Measurements from ENCODE around the gene NKPD1. TPM values are rescaled to one million over a fixed set of nuclear protein-coding genes. Genes with fewer than 3 reads are reported as not detected.

Gene NKPD1
- total and polyA plus RNA-seq, 2 donors (not counting 1 experiment from before 2014, with no cell fraction given), result 0.27 to 0.36 TPM

DNA sequence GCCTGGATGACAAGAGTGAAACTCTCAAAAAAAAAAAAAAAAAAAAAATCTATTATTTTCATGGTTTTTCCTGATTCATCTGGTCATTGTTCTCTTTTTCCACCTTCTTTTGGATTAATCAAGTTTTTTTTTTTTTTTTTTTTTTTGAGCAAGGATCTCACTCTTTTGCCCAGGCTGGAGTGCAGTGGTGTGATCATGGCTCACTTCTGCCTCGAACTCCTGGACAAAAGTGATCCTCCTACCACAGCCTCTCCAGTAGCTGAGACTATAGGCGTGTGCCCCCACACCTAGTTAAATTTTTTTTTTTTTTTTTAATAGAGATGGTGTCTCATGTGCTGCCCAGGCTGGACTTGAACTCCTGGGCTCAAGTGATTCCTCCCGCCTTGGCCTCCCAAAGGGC, 45.5 kb upstream of the NKPD1 start:
- peaks cover 6% of the 10 kb centered on the region for H3K27me3 Mint-ChIP-seq
- Histone ChIP-seq H3K4me3 (ENCODE audit: control extremely low read depth in 1 of 5, extremely low read depth in 1 of 5, insufficient read depth in 1 of 5, low read depth in 2 of 5, low read length in 4 of 5) (no peak overlapping the region), H3K36me3 (replicated peaks in 1 of 2; ENCODE audit: control extremely low read depth in 1 of 2, control insufficient read depth in 1 of 2, extremely low read depth in 1 of 2, insufficient read depth in 2 of 2, low read length in 1 of 2) (no peaks in the 10 kb centered on the region), H3K79me2 (ENCODE audit: control insufficient read depth, insufficient read depth, low read length) (no peaks in the 10 kb centered on the region), H3K27ac (ENCODE audit: low read length in 2 of 2) (no peak overlapping the region), H3K9ac (ENCODE audit: low read length) (no peak overlapping the region), H3K27me3 (replicated peaks in 1 of 4; ENCODE audit: control extremely low read depth in 1 of 4, control insufficient read depth in 3 of 4, insufficient read depth in 4 of 4, low read length in 3 of 4) (peaks cover 0 to 4% (median under 1%) of the 10 kb centered on the region in 4 experiments), H2AFZ (ENCODE audit: insufficient read depth, low read depth, low read length, poor library complexity, severe bottlenecking) (no peak overlapping the region), H3K4me2 (replicated peaks; ENCODE audit: low read depth, low read length, poor library complexity, severe bottlenecking) (no peak overlapping the region), H3K9me3 (ENCODE audit: control extremely low read depth in 1 of 3, control insufficient read depth in 2 of 3, insufficient read depth in 1 of 3, low read length in 2 of 3) (peaks cover 0 to 18% (median 0%) of the 10 kb centered on the region in 3 donors), H3K4me1 (ENCODE audit: control insufficient read depth in 2 of 2, insufficient read depth in 2 of 2, low read length in 2 of 2) (no peaks in the 10 kb centered on the region), H4K20me1 (ENCODE audit: control insufficient read depth, insufficient read depth, low read length, poor library complexity, severe bottlenecking) (no peaks in the 10 kb centered on the region)
- WGBS (ENCODE audit: insufficient coverage), result no CpG with 5 or more reads among the region's 3 CpGs
- no peak overlapping the region for H3K4me3 Mint-ChIP-seq
- intact Hi-C loops (cut with micrococcal nuclease), result loop anchor here (10.0 kb wide), 1 partner anchor 382 kb away; no protein-coding TSS in a partner anchor
- POLR2A ChIA-PET, result no interaction called here
- no peaks in the 10 kb centered on the region for H3K9me3 Mint-ChIP-seq (ENCODE audit: insufficient read depth)
- no peak overlapping the region for H3K27ac Mint-ChIP-seq
- ATAC-seq (ENCODE audit: low read depth), result no peak
- DNase-seq, result no peak
- TF ChIP-seq CTCF (IDR thresholded peaks at IDR 0.05) (no peak), EZH2 (IDR thresholded peaks at IDR 0.05; ENCODE audit: borderline replicate concordance, insufficient read depth, low read depth, low read length, poor library complexity, severe bottlenecking) (no peak)
- CTCF ChIA-PET, result no interaction called here
- no peaks in the 10 kb centered on the region for H3K4me1 Mint-ChIP-seq

DNA sequence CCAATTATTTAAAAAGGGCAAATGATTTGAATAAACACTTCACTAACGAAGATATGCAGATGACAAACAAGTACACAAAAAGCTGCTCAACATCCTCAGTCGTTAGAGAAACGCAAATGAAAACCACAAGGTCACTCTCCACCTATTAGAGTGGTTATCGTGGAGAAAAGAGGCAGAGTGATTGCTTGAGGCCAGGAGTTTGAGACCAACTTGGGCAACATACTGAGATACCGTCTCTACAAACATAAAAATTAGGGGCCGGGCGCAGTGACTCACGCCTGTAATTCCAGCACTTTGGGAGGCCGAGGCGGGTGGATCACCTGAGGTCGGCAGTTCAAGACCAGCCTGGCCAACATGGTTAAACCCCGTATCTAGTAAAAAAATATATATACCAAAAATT, 45.0 kb upstream of the NKPD1 start:
- 96% methylated on average over 4 of the region's 12 CpGs for WGBS (ENCODE audit: insufficient coverage)
- Histone ChIP-seq H3K4me1 (ENCODE audit: control insufficient read depth in 2 of 2, insufficient read depth in 2 of 2, low read length in 2 of 2) (no peaks in the 10 kb centered on the region), H3K4me2 (replicated peaks; ENCODE audit: low read depth, low read length, poor library complexity, severe bottlenecking) (no peak overlapping the region), H3K27ac (ENCODE audit: low read length in 2 of 2) (no peak overlapping the region), H3K4me3 (ENCODE audit: control extremely low read depth in 1 of 5, extremely low read depth in 1 of 5, insufficient read depth in 1 of 5, low read depth in 2 of 5, low read length in 4 of 5) (no peak overlapping the region), H4K20me1 (ENCODE audit: control insufficient read depth, insufficient read depth, low read length, poor library complexity, severe bottlenecking) (no peaks in the 10 kb centered on the region), H3K36me3 (replicated peaks in 1 of 2; ENCODE audit: control extremely low read depth in 1 of 2, control insufficient read depth in 1 of 2, extremely low read depth in 1 of 2, insufficient read depth in 2 of 2, low read length in 1 of 2) (no peaks in the 10 kb centered on the region), H2AFZ (ENCODE audit: insufficient read depth, low read depth, low read length, poor library complexity, severe bottlenecking) (no peak overlapping the region), H3K79me2 (ENCODE audit: control insufficient read depth, insufficient read depth, low read length) (no peaks in the 10 kb centered on the region), H3K27me3 (replicated peaks in 1 of 4; ENCODE audit: control extremely low read depth in 1 of 4, control insufficient read depth in 3 of 4, insufficient read depth in 4 of 4, low read length in 3 of 4) (peaks cover 0 to 2% (median 0%) of the 10 kb centered on the region in 4 experiments), H3K9me3 (ENCODE audit: control extremely low read depth in 1 of 3, control insufficient read depth in 2 of 3, insufficient read depth in 1 of 3, low read length in 2 of 3) (peaks cover 0 to 21% (median 0%) of the 10 kb centered on the region in 3 donors), H3K9ac (ENCODE audit: low read length) (no peak overlapping the region)
- DNase-seq (no peak), ATAC-seq (ENCODE audit: low read depth) (no peak)
- Mint-ChIP-seq H3K4me1 (no peaks in the 10 kb centered on the region), H3K27ac (no peak overlapping the region), H3K27me3 (peaks cover 6% of the 10 kb centered on the region), H3K4me3 (no peak overlapping the region), H3K9me3 (ENCODE audit: insufficient read depth) (no peaks in the 10 kb centered on the region)
- TF ChIP-seq EZH2 (IDR thresholded peaks at IDR 0.05; ENCODE audit: borderline replicate concordance, insufficient read depth, low read depth, low read length, poor library complexity, severe bottlenecking) (no peak), CTCF (IDR thresholded peaks at IDR 0.05) (no peak)
- ChIA-PET CTCF (no interaction called here), POLR2A (no interaction called here)
- intact Hi-C loops (cut with micrococcal nuclease), result loop anchor here (10.0 kb wide), 1 partner anchor 381 kb away; no protein-coding TSS in a partner anchor

All from B cell (primary cell).